HG02973 (cell line): Measurements from ENCODE around the gene PDXDC1.
A peak's percentile ranks its signal among the peaks of the same experiment; 100 is the strongest.
"Not testable (repeated sequence)": the region's sequence is repeated elsewhere in the genome, so short reads cannot be mapped to it uniquely, and the experiment has no call there.

Experiments used
- ATAC-seq: cut with Tn5 transposase; IDR thresholded peaks from one replicate; pipeline ENCODE4 v1.9.1; 2021; ENCODE audit warnings: moderate library complexity; ENCODE audit not compliant: unreplicated experiment

PDXDC1 gene, protein sequence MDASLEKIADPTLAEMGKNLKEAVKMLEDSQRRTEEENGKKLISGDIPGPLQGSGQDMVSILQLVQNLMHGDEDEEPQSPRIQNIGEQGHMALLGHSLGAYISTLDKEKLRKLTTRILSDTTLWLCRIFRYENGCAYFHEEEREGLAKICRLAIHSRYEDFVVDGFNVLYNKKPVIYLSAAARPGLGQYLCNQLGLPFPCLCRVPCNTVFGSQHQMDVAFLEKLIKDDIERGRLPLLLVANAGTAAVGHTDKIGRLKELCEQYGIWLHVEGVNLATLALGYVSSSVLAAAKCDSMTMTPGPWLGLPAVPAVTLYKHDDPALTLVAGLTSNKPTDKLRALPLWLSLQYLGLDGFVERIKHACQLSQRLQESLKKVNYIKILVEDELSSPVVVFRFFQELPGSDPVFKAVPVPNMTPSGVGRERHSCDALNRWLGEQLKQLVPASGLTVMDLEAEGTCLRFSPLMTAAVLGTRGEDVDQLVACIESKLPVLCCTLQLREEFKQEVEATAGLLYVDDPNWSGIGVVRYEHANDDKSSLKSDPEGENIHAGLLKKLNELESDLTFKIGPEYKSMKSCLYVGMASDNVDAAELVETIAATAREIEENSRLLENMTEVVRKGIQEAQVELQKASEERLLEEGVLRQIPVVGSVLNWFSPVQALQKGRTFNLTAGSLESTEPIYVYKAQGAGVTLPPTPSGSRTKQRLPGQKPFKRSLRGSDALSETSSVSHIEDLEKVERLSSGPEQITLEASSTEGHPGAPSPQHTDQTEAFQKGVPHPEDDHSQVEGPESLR

DNA sequence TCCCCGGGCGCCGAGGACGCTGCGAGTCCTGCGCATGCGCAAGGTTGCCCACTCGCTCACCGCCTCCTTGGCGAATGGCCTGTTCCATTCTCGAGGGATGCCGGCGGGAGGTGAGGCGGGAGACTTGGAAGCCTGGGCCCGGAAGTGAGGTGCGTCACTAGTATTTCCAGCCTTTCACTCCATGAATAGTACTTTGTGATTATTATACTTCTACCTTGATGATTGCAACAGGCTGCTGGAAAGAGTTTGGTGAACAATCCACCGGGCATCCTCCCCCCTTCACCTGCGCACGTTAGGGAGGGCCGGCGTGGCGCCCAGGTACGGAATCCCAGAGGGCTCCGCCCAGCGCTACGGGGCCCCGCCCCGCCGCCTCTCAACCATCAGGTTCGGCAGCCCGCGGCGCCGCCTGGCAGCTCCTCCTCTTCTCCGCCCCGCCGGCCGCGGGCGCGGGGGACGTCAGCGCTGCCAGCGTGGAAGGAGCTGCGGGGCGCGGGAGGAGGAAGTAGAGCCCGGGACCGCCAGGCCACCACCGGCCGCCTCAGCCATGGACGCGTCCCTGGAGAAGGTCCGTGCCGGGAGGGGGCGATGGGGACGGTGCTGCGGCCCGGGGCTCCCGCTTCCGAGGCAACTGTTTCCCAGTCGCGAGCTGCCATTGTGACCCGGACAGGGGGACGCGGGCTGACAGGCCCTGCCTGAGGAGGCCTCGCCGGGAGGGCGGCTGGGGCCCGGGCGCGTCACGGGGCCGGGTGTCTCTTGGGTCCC lies at the start of gene PDXDC1:
PDXDC1 (plus strand) TSS at position 371 of the 762 bp plus-strand sequence; CDS start at position 545, 174 bp downstream.
- peak; percentile 92 for ATAC-seq

DNA sequence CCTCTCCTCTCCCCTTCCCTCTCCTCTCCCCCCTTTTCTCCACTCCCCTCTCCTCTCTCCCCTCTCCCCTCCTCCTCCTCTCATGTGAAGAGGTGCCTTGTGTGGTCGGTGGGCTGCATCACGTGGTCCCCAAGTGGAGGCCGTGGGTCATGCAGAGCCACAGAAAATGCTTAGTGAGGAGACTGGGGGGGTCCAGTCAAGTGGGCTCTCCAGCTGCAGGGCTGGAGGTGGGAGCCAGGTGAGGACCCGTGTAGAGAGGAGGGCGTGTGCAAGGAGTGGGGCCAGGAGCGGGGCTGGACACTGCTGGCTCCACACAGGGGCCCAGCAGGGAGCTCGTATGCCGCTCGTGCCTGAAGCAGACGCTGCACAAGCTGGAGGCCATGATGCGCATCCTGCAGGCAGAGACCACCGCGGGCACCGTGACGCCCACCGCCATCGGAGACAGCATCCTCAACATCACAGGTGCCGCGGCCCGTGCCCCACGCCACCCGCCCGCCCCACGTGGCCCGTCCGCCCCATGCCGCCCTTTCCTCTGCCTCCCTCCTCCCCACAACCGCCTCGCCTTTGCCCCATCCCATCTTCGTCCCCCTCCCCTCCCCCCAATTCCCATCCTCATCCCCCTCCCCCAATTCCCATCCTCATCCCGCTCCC lies 46.6 kb upstream of the PDXDC1 start:
- ATAC-seq, result not testable (repeated sequence)

DNA sequence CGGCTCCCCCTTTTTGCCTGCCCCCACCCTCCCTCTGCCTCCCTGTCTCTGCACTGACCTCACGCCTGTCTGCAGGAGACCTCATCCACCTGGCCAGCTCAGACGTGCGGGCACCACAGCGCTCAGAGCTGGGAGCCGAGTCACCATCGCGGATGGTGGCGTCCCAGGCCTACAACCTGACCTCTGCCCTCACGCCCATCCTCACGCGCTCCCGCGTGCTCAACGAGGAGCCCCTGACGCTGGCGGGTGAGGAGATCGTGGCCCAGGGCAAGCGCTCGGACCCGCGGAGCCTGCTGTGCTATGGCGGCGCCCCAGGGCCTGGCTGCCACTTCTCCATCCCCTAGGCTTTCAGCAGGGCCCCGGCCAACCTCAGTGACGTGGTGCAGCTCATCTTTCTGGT lies 45.6 kb upstream of the PDXDC1 start:
- not testable (repeated sequence) for ATAC-seq

DNA sequence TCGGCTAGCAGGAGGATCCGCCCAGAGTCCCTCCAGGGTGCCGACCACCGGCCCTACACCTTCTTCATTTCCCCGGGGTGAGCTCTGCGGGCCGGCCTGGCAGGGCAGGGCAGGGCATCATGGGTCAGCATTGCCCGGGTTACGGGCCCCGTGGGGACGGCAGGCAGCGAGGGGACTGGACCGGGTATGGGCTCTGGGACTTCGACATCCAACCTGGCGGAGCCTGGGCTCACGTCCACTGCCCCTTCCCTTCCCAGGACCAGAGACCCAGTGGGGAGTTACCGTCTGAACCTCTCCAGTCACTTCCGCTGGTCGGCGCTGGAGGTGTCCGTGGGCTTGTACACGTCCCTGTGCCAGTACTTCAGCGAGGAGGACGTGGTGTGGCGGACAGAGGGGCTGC lies 44.6 kb upstream of the PDXDC1 start:
- ATAC-seq, result not testable (repeated sequence)

DNA sequence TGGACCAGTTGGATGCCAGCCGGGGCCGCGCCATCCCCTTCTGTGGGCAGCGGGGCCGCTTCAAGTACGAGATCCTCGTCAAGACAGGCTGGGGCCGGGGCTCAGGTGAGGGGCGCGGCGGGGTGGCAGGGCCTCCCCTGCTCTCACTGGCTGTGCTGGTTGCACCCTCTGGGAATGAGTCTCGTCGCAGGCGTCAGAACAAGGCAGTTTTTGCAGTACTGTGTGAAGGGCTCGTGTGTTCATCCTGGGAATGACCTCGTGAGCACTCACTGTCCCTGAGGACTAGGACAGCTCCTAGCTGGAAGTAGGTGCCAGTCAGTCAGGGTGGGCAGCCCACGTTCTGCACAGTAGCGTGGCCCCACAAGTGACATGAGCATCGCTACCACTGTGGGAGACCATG lies 43.9 kb upstream of the PDXDC1 start:
- ATAC-seq, result not testable (repeated sequence)

DNA sequence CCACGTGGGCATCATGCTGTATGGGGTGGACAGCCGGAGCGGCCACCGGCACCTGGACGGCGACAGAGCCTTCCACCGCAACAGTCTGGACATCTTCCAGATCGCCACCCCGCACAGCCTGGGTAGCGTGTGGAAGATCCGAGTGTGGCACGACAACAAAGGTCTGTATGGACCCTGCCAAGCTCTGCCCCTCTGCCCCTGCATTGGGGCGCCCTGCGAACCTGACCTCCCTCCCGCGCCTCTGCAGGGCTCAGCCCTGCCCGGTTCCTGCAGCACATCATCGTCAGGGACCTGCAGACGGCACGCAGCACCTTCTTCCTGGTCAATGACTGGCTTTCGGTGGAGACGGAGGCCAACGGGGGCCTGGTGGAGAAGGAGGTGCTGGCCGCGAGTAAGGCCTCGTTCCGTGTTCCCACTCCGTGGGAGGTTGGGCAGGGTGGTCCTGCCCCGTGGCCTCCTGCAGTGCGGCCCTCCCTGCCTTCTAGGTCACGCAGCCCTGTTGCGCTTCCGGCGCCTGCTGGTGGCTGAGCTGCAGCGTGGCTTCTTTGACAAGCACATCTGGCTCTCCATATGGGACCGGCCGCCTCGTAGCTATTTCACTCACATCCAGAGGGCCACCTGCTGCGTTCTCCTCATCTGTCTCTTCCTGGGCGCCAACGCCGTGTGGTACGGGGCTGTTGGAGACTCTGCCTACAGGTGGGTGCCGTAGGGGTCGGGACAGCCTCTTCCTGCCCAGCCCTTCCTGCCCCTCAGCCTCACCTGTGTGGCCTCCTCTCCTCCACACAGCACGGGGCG lies 42.0 kb upstream of the PDXDC1 start:
- not testable (repeated sequence) for ATAC-seq

DNA sequence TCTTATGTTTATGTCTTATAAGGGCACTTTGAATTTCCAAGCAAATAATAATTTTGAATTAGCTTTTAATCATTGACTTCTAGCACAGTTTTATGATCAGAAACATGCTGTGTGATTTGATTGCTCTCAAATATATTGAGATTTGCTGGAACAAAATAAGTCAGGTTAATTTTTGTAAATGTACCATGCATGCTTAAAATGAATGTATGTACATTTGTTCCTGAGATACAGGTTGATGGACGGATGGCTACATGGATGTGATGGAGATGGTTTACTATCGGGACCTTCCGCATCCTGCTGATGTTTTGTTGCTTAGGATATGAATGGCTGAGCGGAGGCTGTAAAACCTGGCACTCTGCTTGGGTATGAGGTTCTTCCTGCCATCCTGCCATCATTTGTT lies 37.7 kb upstream of the PDXDC1 start, which contains the start of gene NPIPA1:
NPIPA1 (plus strand) TSS at position 301 of the 400 bp plus-strand sequence; CDS start at position 301, 0 bp downstream.
- not testable (repeated sequence) for ATAC-seq

DNA sequence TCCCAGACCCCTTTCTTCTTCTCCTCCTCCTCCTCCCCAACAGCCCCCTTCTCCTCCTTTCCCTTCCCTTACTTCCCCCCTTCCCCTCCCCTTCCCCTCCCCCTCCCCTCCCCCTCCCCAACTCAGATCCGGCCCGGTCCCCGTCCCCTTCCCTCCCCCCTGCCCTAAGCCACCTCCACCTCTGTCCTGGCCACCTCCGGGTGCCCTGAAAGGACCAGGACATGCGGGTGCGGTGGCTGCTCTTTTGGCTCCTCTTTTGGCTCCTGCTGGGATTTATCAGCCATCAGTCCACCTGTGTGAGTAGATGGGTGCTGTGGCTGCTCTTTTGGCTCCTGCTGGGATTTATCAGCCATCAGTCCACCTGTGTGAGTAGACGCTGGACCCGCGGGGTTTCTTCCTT lies 36.8 kb upstream of the PDXDC1 start:
- ATAC-seq, result not testable (repeated sequence)

DNA sequence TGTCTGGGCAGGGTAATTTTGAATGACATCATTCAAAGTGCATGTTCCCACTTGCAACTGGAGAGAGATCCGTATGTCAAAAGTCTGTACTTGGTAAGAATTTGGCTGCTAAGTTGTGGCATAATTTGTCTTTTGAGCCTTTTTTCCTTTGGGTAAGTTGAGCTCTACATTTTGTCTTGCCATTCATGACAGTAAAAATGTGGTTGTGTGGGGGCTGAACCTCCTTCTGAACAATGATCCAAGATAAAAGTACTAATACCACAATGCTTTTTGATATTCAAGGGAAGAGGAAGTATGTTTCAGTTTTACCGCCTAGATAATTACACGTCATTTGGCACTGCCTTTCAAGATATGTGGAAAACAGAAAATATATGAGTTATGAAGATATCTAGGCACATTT lies 32.1 kb upstream of the PDXDC1 start:
- not testable (repeated sequence) for ATAC-seq

DNA sequence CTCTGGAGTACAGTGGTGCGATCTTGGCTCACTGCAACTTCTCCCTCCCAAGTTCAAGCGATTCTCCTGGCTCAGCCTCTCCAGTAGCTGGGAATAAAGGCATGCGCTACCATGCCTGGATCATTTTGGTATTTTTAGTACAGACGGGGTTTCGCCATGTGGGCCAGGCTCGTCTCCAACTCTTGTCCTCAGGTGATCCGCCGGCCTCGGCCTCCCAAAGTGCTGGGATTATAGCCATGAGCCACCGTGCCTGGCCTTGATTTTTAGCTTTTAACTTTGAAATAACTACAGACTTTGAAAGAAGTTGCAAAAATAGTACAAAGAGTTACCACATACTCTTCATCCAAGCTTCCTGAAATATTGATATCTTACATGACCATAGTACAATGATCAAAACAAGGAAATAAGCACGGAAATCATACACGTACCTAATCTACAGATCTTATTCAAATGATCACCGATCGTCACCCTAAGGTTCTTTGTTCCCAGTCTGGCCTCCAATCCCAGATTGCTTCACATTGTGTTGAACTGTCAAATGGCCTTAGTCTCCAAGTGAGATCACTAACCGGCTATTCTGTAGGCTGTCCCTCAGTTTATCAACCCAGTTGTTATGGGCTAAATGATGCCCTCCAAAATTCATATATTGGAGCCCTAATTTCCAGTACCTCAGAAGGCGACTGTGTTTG lies 19.1 kb upstream of the PDXDC1 start:
- ATAC-seq, result no peak

DNA sequence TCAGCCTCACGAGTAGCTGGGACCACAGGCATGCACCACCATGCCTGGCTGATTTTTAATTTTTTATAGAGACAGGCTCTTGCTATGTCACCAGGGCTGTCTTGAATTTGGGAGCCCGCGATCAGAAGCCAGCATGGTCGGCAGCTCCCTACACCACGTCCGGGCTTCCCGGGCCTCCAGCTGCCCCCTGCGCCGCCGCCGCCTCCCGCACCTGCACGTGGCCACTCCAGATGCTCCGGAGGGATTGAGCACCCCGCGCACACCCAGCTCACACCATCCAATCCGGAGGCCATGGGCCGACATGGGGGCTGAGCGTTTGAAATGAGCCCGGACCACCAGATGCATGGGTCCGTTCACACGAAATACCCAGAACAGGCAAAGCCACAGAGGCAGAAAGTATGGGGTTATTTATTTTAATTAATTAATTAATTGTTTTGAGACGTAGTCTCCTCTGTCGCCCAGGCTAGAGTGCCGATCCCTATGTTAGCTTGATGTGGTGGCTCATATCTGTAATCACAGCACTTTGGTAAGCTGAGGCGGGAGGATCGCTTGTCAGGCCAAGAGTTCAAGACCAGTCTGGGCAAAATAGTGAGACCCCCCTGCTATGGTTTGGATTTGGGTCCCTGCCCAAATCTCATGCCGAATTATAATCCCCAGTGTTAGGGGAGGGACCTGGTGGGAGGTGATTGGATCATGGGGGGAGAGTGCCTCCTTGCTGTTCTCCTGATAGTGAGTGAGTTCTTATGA lies 17.1 kb upstream of the PDXDC1 start:
- no peak for ATAC-seq

DNA sequence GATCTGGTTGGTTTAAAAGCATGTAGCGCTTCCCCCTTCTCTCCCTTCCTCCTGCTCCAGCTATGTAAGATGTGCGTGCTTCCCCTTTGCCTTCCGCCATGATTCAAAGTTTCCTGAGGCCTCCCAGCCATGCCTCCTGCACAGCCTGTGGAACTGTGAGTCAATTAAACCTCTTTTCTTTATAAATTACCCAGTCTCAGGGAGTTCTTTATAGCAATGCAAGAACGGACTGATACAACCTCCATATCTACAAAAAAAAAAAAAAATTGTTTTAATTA lies 16.6 kb upstream of the PDXDC1 start:
- ATAC-seq, result no peak

DNA sequence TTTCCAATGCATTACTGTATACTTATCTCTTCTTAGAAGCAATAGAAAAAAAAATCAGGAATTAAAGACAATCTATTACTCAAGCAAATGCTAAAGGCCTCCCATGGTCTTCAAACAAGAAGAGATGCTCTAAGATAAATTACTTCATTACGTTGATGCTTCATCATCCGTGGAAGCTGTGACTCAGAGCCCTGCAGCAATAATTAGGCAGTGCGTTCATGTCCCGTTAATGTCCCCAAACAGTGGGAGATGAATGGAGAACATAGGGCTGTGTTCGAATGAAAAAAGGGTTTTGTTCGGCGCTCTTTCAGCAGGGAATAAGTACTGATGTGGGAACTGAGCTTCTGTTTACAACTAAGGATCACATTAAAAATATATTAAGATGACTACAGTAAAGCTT lies 15.9 kb upstream of the PDXDC1 start:
- no peak for ATAC-seq

DNA sequence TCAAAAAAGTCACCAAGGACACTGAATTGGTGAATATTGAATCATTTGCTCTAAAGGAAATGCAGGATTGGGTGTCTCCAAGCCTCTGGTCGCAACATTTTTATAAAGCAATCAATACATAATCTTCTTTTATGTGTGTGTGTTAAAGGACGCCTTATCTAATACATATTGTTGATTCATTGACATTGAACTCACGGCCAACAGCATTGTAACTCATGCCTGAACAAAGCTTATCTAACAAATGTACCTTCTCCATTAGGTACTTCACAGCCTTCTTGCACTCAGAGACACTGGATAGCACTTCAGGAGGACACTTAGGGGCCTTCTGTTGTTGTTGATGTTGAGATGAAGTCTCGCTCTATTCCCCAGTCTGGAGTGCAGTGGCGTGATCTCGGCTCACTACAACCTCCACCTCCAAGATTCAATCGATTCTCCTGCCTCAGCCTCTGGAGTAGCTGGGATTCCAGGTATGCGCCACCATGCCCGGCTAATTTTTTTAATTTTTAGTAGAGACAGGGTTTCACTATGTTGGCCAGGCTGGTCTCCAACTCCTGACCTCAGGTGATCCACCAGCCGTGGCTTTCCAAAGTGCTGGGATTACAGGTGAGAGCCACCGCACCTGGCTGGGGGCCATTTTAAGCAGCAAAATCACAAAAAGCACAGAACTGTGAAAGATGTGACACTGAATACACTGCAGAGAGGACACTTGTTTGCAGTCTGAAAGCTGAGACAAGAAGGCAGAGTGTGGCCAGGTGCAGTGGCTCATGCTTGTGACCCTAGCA lies 13.2 kb upstream of the PDXDC1 start:
- ATAC-seq, result no peak

DNA sequence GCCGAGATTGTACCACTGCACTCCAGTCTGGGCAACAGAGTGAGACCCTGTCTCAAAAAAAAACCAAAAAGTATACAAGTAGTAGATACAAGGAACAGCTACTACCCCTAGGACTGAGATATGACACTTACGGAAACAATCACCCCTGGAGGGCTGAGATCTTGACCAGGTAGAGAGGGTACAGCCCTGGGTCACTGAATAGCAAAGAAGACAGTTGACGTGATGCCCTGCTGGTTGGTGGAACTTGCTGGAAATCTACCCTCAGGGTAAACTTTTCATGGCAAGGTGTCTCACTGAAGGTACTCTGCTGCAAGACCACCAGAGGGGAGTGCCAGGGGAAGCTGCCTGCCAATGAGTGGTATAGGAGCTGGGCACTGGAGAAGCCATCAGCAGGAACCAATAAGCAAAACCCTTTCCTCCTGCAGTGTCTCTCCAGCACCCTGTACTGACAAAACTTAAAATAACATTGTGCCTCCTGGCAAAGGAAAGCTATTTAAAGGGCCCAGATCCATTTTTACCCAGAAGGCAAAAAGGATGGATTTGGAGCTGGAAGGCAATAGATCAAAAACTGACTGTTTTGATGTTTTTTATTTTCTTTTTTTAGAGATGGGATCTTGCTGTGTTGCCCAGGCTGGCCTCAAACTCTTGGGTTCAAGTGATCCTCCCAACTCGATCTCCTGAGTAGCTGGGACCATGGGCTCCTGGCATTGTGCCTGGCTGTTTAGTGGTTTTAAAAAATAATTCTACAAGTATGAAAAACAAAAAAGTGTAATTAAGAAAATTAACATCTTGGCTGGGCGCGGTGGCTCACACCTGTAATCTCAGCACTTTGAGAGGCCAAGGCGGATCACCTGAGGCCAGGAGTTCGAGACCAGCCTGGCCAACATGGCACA lies 11.3 kb upstream of the PDXDC1 start:
- ATAC-seq, result no peak

DNA sequence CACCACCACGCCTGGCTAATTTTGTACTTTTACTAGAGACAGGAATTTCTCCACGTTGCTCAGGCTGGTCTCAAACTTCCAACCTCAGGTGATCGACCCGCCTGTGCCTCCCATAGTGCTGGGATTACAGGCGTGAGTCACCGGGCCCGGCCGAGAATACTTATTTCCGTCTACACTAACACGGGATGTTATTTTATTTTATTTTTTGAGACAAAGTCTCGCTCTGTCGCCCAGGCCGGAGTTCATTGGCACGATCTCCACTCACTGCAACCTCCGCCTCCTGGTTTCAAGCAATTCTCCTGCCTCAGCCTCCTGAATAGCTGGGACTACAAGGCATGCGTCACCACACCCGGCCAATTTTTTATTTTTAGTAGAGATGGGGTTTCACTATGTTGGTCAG lies 9.5 kb upstream of the PDXDC1 start:
- no peak for ATAC-seq

DNA sequence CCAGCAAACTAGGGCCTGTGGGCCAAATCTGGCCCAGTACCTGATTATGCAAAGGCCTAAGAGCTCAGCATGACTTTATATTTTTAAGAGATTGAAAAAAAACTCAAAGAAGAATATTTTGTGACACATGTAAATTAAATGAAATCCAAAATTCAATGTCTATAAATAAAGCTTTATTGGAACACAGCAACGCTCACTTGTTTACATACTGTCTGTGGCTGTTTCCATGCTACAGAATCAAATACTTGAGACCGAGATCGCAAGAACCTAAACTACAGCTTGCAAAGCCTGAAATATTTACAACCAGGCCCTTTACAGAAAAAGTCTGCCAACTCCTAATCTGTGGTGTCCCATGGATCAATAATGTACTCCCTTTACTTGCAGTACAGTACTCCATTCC lies 5.0 kb upstream of the PDXDC1 start:
- ATAC-seq, result not testable (repeated sequence)
